ENCODE data around the gene LTBP3.

LTBP3 gene

DNA sequence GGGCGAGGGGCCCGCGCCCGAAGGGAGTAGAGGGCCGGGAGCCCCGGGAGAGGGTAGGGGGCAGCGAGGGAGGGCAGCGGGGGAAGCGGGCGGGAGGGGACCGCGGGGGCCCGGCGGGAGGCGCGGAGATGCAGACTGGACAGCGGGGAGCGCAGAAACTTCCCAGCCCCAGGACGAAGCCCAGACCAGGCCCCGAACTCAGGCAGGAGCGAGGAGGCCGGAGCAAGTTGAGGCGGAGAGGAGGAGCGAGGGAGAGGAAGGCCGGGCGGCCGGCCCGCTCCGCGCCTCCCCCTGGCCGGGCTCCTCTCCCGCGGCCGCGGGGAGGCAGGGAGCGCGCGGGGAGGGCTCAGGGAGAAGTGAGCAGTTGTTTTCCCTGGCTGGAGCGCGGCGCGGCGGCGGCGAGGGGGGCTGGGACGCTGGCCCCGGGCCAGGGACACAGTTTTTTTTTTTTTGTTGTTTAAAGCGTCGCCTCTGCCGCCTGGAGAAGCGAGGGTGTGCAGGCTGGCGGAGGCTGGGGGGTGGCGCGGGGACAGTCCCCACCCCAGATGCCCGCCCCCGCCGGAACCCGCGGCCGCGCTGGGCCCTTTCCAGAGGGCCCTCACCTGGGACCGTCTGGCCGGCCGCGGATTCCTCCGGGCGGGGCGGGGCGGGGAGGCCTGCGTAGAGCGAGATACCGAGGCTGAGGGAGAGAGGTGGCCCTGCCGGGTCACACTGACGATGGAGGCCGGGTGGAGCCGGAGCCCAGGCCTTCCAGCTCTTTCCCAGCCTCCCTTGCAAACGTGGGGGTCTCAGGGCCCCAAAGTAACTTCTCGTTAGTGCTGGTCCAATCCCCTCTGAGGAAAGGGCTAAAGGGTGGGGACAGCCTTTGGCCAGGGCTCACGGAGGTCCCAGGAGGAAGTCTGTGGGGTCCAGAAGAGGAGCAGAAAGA, at the start of gene LTBP3:
LTBP3 (minus strand) TSS at position 358 of the 928 bp plus-strand sequence. CDS start 400 bp downstream, outside the sequence.
- DNase-seq: peak; percentile 92

DNA sequence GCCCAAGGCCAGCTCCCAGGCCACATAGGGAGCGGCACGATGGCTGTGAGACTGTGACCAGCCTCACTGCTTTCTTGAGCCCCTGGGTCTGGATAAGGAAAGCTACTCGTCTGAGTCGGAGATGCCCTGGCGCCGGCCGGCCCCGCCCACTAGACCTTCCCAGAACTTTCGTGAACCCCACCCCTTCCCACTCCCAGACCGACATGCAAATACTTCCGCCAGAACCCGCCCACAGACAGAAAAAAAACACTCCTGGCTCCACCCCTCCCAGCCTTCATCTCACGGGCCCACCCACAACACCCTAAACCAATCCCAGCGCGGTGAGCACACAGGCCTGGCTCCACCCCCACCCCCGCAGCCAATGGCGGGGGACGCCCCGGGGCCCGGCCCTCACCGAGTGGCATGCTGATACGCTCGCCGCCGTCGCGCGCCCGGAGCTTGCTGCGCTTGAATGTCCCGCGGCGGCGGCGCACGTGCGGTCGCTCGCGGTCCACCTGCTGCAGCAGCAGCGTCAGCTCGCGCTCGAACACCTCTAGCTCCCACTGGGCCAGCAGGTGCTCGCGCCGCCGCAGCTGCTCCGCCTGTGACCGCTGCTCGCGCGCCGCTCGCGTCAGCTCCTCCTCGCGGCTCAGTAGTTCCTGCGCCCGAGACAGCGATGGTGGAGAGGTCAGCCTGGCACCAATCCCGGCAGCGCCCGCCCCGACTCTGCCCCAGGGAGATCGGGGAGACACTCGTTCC, 48.9 kb upstream of the LTBP3 start:
- peak; percentile 97 for DNase-seq

DNA sequence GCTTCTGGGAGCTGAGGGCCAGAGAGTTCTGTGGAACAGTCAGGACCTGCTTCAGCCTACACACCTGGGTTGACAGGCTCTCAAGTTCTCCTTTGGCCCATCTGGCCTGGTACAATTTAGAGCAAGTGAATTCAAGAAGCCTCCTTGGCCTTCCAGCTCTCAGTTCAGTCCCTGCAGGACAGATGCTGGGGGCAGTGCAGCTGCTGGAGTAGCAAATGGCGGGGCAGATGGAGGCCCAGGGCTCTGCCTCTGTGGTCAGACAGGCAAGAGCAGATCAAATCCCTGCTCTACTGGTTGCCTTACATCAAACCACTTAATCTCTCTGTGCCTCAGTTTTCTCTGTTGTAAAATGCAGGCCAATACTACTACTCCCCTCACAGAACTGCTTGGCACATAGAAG, 46.1 kb upstream of the LTBP3 start:
- no peak for DNase-seq

DNA sequence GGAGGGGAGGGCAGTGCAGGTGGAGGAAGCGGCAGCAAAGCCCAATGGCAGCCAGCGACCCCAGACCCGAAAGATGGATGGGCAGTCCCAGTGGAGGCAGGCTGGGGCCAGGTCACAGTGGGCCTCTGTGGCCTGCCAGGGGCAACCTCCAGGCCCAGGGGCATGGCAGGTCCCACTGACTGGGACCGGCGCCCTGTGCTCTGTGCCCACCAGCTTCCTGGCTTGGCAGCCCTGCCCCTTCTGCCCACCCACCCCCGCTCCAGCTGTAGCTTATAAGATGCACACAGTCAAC, 41.7 kb upstream of the LTBP3 start:
- DNase-seq: no peak

DNA sequence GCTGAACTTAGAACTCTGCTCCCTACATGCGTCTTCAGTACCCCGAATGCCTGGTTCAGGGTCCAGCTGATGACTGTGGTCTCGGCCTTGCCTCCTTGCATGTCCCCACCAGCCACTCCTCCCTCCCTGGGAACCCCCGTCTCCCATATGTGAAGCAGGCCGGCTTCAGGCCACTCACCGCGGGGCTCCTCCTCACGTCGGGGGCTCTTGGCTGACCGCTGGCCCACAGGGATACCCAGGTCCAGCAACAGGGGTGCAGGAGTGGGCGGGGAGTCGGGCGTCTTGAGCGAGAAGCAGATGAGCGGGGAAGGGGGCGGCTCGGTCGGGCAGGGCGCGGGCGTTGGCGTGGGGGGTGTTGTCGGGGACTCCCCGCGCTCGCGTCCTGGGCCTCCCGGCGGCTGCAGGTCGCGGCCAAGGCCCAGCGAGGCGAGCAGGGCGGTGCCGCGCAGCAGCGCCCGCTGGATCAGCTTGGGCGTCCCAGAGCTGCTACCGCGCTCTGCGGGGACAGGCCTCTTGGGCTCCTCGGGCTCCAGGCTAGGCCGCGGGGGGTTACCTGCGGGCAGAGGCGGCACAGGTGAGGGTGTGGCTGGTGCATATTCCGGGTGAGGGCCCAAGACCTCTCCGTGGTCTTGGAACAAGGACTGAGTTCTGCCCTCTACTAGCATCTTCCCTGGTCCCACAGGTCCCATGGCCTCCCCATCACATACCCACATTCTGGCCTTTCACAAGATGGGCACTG, 41.2 kb upstream of the LTBP3 start:
- DNase-seq: no peak

DNA sequence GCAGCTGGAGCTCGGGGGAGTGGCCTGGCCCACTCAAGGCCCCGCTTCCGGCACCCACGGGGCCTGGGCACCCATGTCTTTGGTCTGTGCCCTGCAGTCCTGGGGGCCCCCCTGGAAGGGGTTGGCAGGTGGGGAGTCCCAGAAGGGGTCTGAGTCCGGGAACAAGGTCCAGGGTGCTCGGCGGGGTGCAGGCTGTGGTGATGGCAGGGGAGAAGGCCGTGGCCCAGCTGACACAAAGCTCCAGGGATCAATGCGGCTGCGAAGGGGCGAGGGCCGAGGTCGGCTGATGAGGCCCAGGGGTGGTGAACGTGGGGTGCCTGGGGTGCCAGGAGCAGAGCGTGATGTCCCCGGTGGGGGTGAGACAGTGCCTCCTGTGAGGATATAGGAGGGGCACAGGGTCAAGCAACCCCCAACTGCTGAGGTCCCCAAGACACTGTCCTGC, 40.1 kb upstream of the LTBP3 start:
- DNase-seq: no peak

GRCh38 chr11:65596520-65596919, 38.4 kb upstream of the LTBP3 start:
- no peak for DNase-seq

DNA sequence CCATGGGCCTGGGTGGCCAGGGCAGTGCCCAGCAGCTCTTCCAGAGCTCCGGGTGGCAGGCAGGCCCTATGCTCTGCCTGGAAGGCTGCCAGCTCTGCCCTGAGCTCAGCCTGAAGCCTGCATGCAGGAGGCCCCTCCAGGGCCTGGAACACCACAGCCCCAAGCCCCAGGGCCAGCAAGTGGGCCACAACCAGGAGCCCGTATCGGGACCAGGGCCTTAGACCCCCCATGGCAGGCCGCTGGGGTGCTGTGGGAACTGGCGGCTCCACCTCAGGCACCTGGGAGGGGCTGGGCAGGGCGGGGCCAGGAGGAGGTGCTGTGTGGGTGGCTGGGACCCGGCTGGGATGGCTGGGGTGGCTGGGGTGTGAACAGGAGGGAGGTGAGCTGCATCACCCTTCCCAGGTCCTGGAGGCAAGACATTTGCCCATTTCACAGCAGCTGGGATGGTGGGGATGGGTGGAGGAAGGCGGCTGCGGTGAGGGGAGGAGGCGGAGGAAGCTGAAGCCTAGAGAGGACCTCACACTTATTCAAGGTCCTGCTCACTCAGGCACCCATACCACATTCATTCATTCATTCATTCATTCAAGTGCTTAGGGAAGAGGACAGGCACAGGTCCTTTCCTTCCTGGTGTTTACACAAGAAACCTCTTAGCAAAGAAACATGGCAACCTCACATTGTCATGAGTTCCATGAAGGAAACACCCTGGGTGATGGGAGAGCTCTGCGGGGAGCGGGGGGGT, 37.6 kb upstream of the LTBP3 start, which contains the start of gene KCNK7:
KCNK7 (minus strand) TSS at position 258 of the 739 bp plus-strand sequence; CDS start at position 230, 28 bp downstream.
- DNase-seq: no peak

DNA sequence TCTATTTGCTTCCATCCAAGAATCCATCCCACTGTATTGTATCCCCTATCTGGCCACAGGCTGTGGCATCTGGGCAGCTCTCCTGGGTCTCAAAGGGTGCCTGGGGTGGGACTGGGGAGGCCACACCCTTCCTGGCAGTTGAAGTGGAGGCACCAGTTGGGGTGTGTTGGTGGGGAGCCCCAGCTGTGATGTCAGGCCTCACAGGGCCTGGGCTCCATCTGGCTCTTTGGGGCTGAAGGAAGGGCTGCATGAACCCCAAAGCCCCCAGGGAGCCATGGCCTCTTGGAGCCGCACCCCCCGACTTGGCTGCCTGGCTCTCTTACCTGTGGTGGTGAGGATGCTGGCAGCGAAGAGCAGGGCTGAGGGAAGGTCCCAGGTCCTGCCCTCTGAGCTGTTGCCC, 37.0 kb upstream of the LTBP3 start:
- no peak for DNase-seq

DNA sequence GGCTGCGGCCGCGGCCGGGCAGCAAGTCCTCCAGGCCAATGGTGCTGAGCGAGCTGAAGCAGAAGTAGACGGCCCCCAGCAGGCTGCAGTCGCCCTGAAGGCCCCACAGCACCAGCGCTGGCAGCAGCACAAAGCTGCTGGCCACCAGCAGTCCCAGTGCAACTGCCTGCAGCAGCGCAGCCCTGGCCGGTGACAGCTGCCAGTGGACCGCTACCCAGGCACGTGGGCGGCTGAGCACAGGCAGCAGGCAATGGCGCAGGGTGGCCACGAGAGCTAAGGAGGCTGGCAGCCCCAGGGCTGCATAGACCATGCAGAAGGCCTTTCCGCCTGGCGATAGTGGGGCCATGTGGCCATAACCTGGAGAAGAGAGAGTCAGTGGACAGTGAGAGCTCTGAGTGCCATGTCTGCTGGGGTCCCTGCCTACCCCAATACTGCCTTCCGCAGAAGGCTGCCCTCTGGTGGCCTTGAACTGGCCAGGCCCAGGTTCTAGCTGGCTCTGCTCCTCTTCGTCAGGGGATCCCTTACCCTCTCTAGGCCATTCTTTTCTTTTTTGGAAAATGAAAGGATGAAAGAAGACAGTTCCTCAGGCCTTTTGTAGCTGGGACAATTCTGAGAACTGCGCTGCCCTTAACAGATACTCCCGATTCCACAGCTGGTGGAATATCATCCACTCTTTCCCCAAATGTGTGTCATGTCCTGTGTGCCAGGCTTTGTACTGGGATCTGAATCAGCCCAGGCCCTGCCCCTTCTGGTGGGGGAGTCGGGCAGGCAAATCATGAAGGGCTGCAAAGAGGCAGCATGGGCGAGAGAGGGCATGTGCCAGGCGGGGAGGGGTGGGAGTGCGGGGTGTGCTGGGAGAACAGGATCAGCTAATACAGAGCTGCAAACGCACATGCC, 35.6 kb upstream of the LTBP3 start:
- DNase-seq: no peak

DNA sequence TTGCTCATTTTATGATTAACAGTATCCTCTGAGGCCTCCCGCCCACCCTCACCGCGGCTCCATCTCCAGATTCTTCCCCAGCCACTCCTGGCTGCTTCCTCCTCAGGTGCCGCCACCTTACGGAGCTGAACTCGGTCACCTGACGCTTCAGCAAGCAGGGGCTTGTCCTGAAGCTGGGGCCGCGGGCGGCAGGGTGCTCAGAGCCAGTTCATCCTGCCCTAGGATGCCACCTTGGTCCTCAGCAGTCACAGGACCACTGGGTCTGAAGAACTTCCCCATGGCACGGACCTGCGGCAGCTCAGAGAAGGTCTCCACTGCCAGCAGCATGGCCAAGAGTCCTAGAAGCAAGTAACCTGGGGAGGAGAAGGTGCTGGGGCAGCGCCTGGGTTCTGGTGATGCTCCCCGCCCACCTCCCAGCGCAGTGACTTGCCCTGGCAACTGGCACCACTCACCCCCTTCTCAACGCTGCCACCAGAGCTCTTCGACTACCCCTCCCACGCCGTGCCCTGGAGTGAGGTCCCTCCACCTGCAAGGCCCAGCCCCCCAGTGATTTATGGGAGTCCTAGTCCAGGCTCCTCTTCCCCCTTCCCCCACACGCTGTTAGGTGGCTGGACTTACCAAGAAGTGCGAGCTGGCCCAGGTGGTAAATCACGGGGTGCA, 34.8 kb upstream of the LTBP3 start:
- no peak for DNase-seq

GRCh38 chr11:65591939-65592857, 34.0 kb upstream of the LTBP3 start:
- DNase-seq: no peak

DNA sequence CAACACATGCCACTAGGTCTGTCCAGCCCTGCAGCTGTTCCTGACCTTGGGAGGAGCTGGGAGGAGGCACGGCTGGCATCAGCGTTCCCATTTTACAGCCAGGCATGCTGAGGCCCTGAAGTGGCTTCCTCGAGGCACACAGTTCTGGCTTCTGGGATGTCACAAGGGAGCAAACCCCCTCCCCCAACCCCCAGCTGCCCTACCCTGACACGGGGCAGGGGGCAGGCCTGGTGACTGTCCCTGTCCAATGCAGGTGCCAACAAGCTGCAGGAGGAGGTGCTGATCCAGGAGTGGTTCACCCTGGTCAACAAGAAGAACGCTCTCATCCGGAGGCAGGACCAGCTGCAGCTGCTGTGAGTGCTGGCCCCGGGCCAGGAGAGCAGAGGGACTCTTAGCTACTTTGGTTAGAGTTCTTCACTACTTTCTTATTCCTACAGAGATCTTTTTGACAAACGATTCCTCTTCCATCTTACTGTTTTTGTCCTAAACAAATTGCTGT, 32.1 kb upstream of the LTBP3 start:
- DNase-seq: peak; percentile 87

DNA sequence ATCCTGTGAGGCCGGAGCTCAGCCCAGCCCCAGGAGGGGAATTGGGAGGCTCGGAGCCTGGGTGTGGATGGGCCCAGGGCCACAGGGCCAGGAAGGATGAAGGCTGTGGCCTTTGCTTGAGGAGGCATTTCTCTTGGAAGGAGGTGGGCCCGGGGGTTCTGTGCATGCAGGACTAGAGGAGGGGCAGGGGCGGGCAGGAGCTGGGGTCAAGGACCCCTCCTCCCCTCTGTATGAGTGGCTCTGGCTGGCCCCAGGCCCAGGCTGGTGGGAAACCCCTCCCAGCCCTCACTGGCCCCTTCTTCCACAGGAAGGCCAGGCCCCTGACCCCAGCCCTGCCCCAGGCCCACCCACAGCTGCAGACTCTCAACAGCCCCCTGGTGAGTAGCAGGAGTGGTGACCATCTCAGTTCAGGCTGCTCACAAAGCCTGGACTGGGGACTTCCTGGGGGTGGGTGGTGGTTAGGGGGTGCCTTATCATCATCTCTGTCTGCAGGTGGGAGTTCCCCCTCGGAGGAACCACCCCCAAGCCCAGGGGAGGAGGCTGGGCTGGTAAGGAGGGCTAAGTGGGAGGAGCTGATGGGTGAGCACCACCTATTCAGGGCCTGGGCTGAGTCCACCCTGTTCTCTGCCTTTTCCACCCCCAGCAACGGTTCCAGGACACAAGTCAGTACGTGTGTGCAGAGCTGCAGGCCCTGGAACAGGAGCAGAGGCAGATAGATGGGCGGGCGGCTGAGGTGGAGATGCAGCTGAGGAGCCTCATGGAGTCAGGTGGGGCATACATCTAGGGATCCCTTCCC, 31.5 kb upstream of the LTBP3 start:
- no peak for DNase-seq

- DNase-seq: peak; percentile 75
These were observed 30.3 kb upstream of the LTBP3 start for GRCh38 chr11:65588199-65589054.

GRCh38 chr11:65586676-65587075, 28.5 kb upstream of the LTBP3 start:
- no peak for DNase-seq

GRCh38 chr11:65586247-65586630, 28.1 kb upstream of the LTBP3 start:
- no peak for DNase-seq

Data from femur (tissue), 1 donor.